K562 (cell line): ENCODE measurements around the gene AHCY. TPM values are rescaled to one million over a fixed set of nuclear protein-coding genes. Genes with fewer than 3 reads are reported as not detected.
A peak's percentile ranks its signal among the peaks of the same experiment; 100 is the strongest.

Experiments
- ARHGAP35 ChIP-seq: fragments of 450-650 bp; IDR thresholded peaks from 2 replicates; pipeline ENCODE4 v1.6.1; 2018; ENCODE audit not compliant: partially characterized antibody
- CBX2 ChIP-seq: fragments of 200-600 bp; sonication (generic); IDR thresholded peaks from one replicate; pipeline ENCODE4 v1.6.1; 2012; ENCODE audit warnings: mild to moderate bottlenecking, low read length, inconsistent platforms; ENCODE audit not compliant: insufficient read depth, poor library complexity, severe bottlenecking
- GATA2 ChIP-seq: sonication (generic); formaldehyde crosslinking; IDR thresholded peaks from 2 replicates; pipeline ENCODE4 v1.4.0; 2020; ENCODE audit warnings: mild to moderate bottlenecking, missing genetic modification reagents
- JUND ChIP-seq, 2 experiments: IDR thresholded peaks; 2 replicates in 1 of 2; 3 replicates in 1 of 2; pipeline ENCODE4 v1.6.1; 2011; ENCODE audit warnings: borderline replicate concordance in 2 of 2, low read depth in 2 of 2, low read length in 2 of 2, improper control_type of control experiment in 1 of 2, missing biosample characterization in 1 of 2, missing genetic modification characterization in 1 of 2, missing genetic modification reagents in 1 of 2
- NR4A1 ChIP-seq, 2 experiments: fragments of 250-450 bp in 1 of 2; fragments of 450-650 bp in 1 of 2; sonication (Bioruptor Pico) in 1 of 2; IDR thresholded peaks; 2 replicates each; pipeline versions ENCODE4 v1.4.0 to v1.6.1; 2016 to 2020; ENCODE audit warnings: mild to moderate bottlenecking in 2 of 2, missing compliant biosample characterization in 1 of 2, missing genetic modification characterization in 1 of 2, moderate library complexity in 1 of 2
- POLR3A ChIP-seq: IDR thresholded peaks from 2 replicates; pipeline ENCODE4 v1.6.1; 2011; ENCODE audit warnings: borderline replicate concordance, mild to moderate bottlenecking, moderate library complexity; ENCODE audit not compliant: insufficient read length, insufficient read depth; ENCODE audit errors: extremely low read depth
- SMAD1 ChIP-seq: fragments of 150-350 bp; IDR thresholded peaks from 2 replicates; pipeline ENCODE4 v1.6.1; 2014; ENCODE audit warnings: low read length, low read depth; ENCODE audit not compliant: partially characterized antibody
- SMARCE1 ChIP-seq: fragments of 450-650 bp; IDR thresholded peaks from 2 replicates; pipeline ENCODE4 v1.7.1; 2016; ENCODE audit warnings: mild to moderate bottlenecking
- ZFPM2 ChIP-seq: fragments of 250-450 bp; sonication (Bioruptor Pico); IDR thresholded peaks from 2 replicates; pipeline ENCODE4 v1.5.1; 2022; ENCODE audit warnings: mild to moderate bottlenecking
- polyA plus RNA-seq, 8 experiments: library from polyadenylated mRNA; depleted of rRNA in 4 of 8; stranded (reverse) in 5 of 8; unstranded in 3 of 8; fragments of >200 nt; fragmentation: Nextera tagmentation in 2 of 8; fragmentation: Illumina TruSeq in 1 of 8; extraction: Ambion mirVana in 2 of 8; extraction: Trizol in 1 of 8; gene quantifications; 2 replicates each; pipeline versions ENCODE4 v1.2.1 to v1.2.3, GENCODE V29; 2011 to 2014; ENCODE audit warnings: inconsistent platforms in 1 of 8, missing spikeins in 1 of 8
- total RNA-seq, 7 experiments: library from RNA; depleted of rRNA in 6 of 7; stranded (reverse); fragments of >200 nt in 6 of 7; fragmentation: Illumina TruSeq in 2 of 7; extraction: Trizol in 2 of 7; gene quantifications; 2 replicates each; pipeline versions ENCODE4 v1.2.1 to v1.2.3, GENCODE V29; 2011 to 2021; ENCODE audit warnings: low replicate concordance in 1 of 7
- TF ChIP-seq, protein P1 (sequence below): sonication (generic); formaldehyde crosslinking; IDR thresholded peaks from 2 replicates; pipeline ENCODE4 v1.8.1; 2023; ENCODE audit warnings: missing genetic modification reagents, mild to moderate bottlenecking, borderline replicate concordance
- TF ChIP-seq, protein P2 (sequence below): sonication (generic); formaldehyde crosslinking; IDR thresholded peaks from 2 replicates; pipeline ENCODE4 v1.8.1; 2022; ENCODE audit warnings: missing genetic modification reagents
- TF ChIP-seq, protein P3 (sequence below): sonication (generic); formaldehyde crosslinking; IDR thresholded peaks from 2 replicates; pipeline ENCODE4 v1.4.0; 2020; ENCODE audit warnings: mild to moderate bottlenecking, missing genetic modification reagents
- TF ChIP-seq, protein P4 (sequence below), 2 experiments: fragments of 450-650 bp in 1 of 2; sonication (generic) in 1 of 2; formaldehyde crosslinking in 1 of 2; IDR thresholded peaks in 1 of 2; conservative IDR thresholded peaks in 1 of 2; 2 replicates each; pipeline versions ENCODE4 v1.6.1 to v1.8.1; 2016 to 2023; ENCODE audit warnings: mild to moderate bottlenecking in 2 of 2, moderate library complexity in 2 of 2, inconsistent platforms in 1 of 2, missing genetic modification reagents in 1 of 2

Gene AHCY
- total and polyA plus RNA-seq, 9 of the 15 experiments (the other 6 are each of a cell fraction or from before 2014, with no cell fraction given) = 82.5 to 269 (median 190) TPM

DNA sequence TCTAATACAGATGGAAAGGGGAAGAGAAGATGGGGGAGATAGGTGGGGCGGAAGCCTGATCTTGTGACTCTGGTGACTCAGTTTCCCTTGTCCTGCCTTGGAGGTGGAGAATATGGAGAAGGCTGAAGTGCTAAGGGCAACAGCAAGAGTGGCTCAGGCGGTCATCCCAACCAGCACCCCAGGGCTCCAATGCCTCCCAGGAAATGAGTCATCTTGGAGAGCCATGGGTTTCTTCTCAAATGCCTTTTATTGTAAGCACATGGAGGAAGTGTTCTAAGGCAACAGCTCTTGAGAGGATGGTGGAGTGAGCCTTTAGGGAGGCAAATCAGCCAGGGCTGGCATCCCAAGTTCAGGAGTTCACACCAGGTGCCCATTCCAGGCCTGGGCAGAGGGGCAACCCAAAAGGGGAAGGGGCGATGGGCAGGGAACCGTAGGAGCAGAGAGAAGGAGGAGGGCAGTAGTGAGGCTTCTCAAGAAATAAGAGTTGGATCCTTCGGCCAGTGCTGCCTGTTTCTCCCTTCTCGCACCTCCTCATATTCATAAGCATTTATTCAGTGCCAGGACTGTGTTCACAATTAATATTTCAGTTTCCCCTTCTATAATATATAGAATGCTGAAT is 13.2 kb upstream of the AHCY start (continued):
- TF ChIP-seq, protein P1, sequence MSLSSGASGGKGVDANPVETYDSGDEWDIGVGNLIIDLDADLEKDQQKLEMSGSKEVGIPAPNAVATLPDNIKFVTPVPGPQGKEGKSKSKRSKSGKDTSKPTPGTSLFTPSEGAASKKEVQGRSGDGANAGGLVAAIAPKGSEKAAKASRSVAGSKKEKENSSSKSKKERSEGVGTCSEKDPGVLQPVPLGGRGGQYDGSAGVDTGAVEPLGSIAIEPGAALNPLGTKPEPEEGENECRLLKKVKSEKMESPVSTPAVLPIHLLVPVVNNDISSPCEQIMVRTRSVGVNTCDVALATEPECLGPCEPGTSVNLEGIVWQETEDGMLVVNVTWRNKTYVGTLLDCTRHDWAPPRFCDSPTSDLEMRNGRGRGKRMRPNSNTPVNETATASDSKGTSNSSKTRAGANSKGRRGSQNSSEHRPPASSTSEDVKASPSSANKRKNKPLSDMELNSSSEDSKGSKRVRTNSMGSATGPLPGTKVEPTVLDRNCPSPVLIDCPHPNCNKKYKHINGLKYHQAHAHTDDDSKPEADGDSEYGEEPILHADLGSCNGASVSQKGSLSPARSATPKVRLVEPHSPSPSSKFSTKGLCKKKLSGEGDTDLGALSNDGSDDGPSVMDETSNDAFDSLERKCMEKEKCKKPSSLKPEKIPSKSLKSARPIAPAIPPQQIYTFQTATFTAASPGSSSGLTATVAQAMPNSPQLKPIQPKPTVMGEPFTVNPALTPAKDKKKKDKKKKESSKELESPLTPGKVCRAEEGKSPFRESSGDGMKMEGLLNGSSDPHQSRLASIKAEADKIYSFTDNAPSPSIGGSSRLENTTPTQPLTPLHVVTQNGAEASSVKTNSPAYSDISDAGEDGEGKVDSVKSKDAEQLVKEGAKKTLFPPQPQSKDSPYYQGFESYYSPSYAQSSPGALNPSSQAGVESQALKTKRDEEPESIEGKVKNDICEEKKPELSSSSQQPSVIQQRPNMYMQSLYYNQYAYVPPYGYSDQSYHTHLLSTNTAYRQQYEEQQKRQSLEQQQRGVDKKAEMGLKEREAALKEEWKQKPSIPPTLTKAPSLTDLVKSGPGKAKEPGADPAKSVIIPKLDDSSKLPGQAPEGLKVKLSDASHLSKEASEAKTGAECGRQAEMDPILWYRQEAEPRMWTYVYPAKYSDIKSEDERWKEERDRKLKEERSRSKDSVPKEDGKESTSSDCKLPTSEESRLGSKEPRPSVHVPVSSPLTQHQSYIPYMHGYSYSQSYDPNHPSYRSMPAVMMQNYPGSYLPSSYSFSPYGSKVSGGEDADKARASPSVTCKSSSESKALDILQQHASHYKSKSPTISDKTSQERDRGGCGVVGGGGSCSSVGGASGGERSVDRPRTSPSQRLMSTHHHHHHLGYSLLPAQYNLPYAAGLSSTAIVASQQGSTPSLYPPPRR (CRISPR knock-in tag) = no peak
- TF ChIP-seq ZFPM2 (no peak), JUND (IDR thresholded peaks at IDR 0.05; ENCODE audit: borderline replicate concordance, low read depth, low read length) (peak; percentile 87), JUND (tag; IDR thresholded peaks at IDR 0.05; ENCODE audit: borderline replicate concordance, low read depth, low read length) (peak; percentile 71; the same call in 2 of the 3 replicates), CBX2 (no peak), NR4A1 (CRISPR knock-in tag; IDR thresholded peaks at IDR 0.05) (no peak), NR4A1 (tag; IDR thresholded peaks at IDR 0.05) (no peak), SMAD1 (no peak), SMARCE1 (0 out of 2 replicates have a peak, but pooled peaks have one; percentile 45), POLR3A (no peak), GATA2 (CRISPR knock-in tag) (no peak), ARHGAP35 (no peak)
- TF ChIP-seq, protein P2, sequence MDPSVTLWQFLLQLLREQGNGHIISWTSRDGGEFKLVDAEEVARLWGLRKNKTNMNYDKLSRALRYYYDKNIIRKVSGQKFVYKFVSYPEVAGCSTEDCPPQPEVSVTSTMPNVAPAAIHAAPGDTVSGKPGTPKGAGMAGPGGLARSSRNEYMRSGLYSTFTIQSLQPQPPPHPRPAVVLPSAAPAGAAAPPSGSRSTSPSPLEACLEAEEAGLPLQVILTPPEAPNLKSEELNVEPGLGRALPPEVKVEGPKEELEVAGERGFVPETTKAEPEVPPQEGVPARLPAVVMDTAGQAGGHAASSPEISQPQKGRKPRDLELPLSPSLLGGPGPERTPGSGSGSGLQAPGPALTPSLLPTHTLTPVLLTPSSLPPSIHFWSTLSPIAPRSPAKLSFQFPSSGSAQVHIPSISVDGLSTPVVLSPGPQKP (CRISPR knock-in tag) = no peak
- TF ChIP-seq, protein P3, sequence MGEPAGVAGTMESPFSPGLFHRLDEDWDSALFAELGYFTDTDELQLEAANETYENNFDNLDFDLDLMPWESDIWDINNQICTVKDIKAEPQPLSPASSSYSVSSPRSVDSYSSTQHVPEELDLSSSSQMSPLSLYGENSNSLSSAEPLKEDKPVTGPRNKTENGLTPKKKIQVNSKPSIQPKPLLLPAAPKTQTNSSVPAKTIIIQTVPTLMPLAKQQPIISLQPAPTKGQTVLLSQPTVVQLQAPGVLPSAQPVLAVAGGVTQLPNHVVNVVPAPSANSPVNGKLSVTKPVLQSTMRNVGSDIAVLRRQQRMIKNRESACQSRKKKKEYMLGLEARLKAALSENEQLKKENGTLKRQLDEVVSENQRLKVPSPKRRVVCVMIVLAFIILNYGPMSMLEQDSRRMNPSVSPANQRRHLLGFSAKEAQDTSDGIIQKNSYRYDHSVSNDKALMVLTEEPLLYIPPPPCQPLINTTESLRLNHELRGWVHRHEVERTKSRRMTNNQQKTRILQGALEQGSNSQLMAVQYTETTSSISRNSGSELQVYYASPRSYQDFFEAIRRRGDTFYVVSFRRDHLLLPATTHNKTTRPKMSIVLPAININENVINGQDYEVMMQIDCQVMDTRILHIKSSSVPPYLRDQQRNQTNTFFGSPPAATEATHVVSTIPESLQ = no peak
- TF ChIP-seq, protein P4, sequence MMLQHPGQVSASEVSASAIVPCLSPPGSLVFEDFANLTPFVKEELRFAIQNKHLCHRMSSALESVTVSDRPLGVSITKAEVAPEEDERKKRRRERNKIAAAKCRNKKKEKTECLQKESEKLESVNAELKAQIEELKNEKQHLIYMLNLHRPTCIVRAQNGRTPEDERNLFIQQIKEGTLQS (IDR thresholded peaks at IDR 0.05) = peak; percentile 86
- TF ChIP-seq, protein P4 (CRISPR knock-in tag; conservative IDR thresholded peaks at IDR 0.05) = no peak
